GM23338 (cell line): ENCODE data around the gene ZNF391. TPM values are rescaled to one million over a fixed set of nuclear protein-coding genes. Genes with fewer than 3 reads are reported as not detected.
A peak's percentile ranks its signal among the peaks of the same experiment; 100 is the strongest.
"Not testable (repeated sequence)": the region's sequence is repeated elsewhere in the genome, so short reads cannot be mapped to it uniquely, and the experiment has no call there.

Source experiments
- ATAC-seq: fragments of 200-7000 bp; cut with Tn5 transposase; 3 replicates; pipeline ENCODE4 v1.9.1; 2020
- DNase-seq: peaks from one replicate; pipeline ENCODE4 v3.0.0-alpha.2; 2015; ENCODE audit warnings: low spot score
- H2AFZ ChIP-seq: fragments of 200-600 bp; sonication (generic); 2 replicates; pipeline ENCODE4 v1.8.0; 2016; ENCODE audit warnings: antibody characterized with exemption, mild to moderate bottlenecking, moderate library complexity
- H3F3A ChIP-seq: fragments of 200-600 bp; sonication (generic); replicated peaks from 2 replicates; pipeline ENCODE4 v1.8.0; 2017; ENCODE audit warnings: antibody characterized with exemption, mixed run types, low read depth
- H3K27ac ChIP-seq: fragments of 200-600 bp; sonication (generic); 2 replicates; pipeline ENCODE4 v1.6.1; 2016; ENCODE audit warnings: low read depth
- H3K27me3 ChIP-seq: fragments of 200-600 bp; sonication (generic); 2 replicates; pipeline ENCODE4 v1.8.0; 2016; ENCODE audit warnings: mild to moderate bottlenecking, mixed run types, moderate library complexity; ENCODE audit not compliant: insufficient read depth
- H3K36me3 ChIP-seq: fragments of 200-600 bp; sonication (generic); 2 replicates; pipeline ENCODE4 v1.8.0; 2016; ENCODE audit warnings: mild to moderate bottlenecking; ENCODE audit not compliant: insufficient read depth
- H3K4me1 ChIP-seq: fragments of 200-600 bp; sonication (generic); 2 replicates; pipeline ENCODE4 v1.8.0; 2016; ENCODE audit warnings: mild to moderate bottlenecking, moderate library complexity; ENCODE audit not compliant: insufficient read depth
- H3K4me2 ChIP-seq: fragments of 200-600 bp; sonication (generic); 2 replicates; pipeline ENCODE4 v1.7.1; 2017; ENCODE audit warnings: mixed run types
- H3K4me3 ChIP-seq: fragments of 200-600 bp; sonication (generic); 2 replicates; pipeline ENCODE4 v1.6.1; 2016; ENCODE audit warnings: mixed run types
- H3K79me2 ChIP-seq: fragments of 200-600 bp; sonication (generic); replicated peaks from 2 replicates; pipeline ENCODE4 v1.8.0; 2017; ENCODE audit warnings: mild to moderate bottlenecking; ENCODE audit not compliant: insufficient read depth
- H3K9me2 ChIP-seq: fragments of 200-600 bp; sonication (generic); 2 replicates; pipeline ENCODE4 v1.8.0; 2017; ENCODE audit not compliant: insufficient read depth
- H4K20me1 ChIP-seq: fragments of 200-600 bp; sonication (generic); replicated peaks from 2 replicates; pipeline ENCODE4 v1.8.0; 2017; ENCODE audit warnings: mild to moderate bottlenecking; ENCODE audit not compliant: insufficient read depth
- H3K27ac Mint-ChIP-seq: 2 replicates; pipeline ENCODE4 v1.8.0; 2020; ENCODE audit warnings: inconsistent platforms, mild to moderate bottlenecking, moderate library complexity, mixed read lengths
- H3K27me3 Mint-ChIP-seq: 3 replicates; pipeline ENCODE4 v1.8.0; 2022; ENCODE audit warnings: low read depth, mild to moderate bottlenecking, moderate library complexity, mixed read lengths, inconsistent platforms; ENCODE audit not compliant: insufficient read depth, poor library complexity
- H3K36me3 Mint-ChIP-seq: 3 replicates; pipeline ENCODE4 v1.8.0; 2021; ENCODE audit warnings: low read depth, mild to moderate bottlenecking, inconsistent platforms, moderate library complexity, mixed read lengths
- H3K4me1 Mint-ChIP-seq: 3 replicates; pipeline ENCODE4 v1.8.0; 2020; ENCODE audit warnings: mild to moderate bottlenecking, inconsistent platforms, mixed read lengths
- H3K4me3 Mint-ChIP-seq: 3 replicates; pipeline ENCODE4 v1.8.0; 2021; ENCODE audit warnings: moderate library complexity, mild to moderate bottlenecking, inconsistent platforms, mixed read lengths
- H3K9me3 Mint-ChIP-seq: 3 replicates; pipeline ENCODE4 v1.8.0; 2020; ENCODE audit warnings: moderate library complexity, mild to moderate bottlenecking, inconsistent platforms, mixed read lengths
- CREB1 ChIP-seq: fragments of 250-450 bp; sonication (Bioruptor Pico); IDR thresholded peaks from 2 replicates; pipeline ENCODE4 v1.5.0; 2020; ENCODE audit warnings: low read depth, mild to moderate bottlenecking, moderate library complexity
- EZH2phosphoT487 ChIP-seq: fragments of 200-600 bp; sonication (generic); IDR thresholded peaks from one replicate; pipeline ENCODE4 v1.8.1; 2018; ENCODE audit warnings: antibody characterized with exemption; ENCODE audit not compliant: unreplicated experiment
- JUNB ChIP-seq: IDR thresholded peaks from one replicate; pipeline ENCODE4 v1.6.1; 2016; ENCODE audit warnings: antibody characterized with exemption; ENCODE audit not compliant: unreplicated experiment
- NANOG ChIP-seq: IDR thresholded peaks from 2 replicates; pipeline ENCODE4 v1.6.1; 2016; ENCODE audit warnings: antibody characterized with exemption, borderline replicate concordance
- POLR2AphosphoS5 ChIP-seq: IDR thresholded peaks from 2 replicates; pipeline ENCODE4 v1.6.1; 2016; ENCODE audit warnings: antibody characterized with exemption, low read depth
- STAT1 ChIP-seq: IDR thresholded peaks from one replicate; pipeline ENCODE4 v1.6.1; 2016; ENCODE audit warnings: antibody characterized with exemption; ENCODE audit not compliant: unreplicated experiment
- ZNF331 ChIP-seq: fragments of 250-450 bp; sonication (Bioruptor Pico); IDR thresholded peaks from 2 replicates; pipeline ENCODE4 v1.5.0; 2020; ENCODE audit warnings: low read depth, mild to moderate bottlenecking, moderate library complexity
- polyA plus RNA-seq: library from polyadenylated mRNA; unstranded; fragments of >200 nt; fragmentation: Nextera tagmentation; extraction: Ambion mirVana; gene quantifications from 2 replicates; pipeline ENCODE4 v1.2.1, GENCODE V29; 2016
- total RNA-seq: library from RNA; depleted of rRNA; stranded (reverse); fragments of >200 nt; shearing (Covaris generic); gene quantifications from 2 replicates; pipeline ENCODE4 v1.2.3, GENCODE V29; 2014
- TF ChIP-seq, protein P1 (sequence below): IDR thresholded peaks from 2 replicates; pipeline ENCODE4 v1.6.1; 2016; ENCODE audit warnings: antibody characterized with exemption
- TF ChIP-seq, protein P2 (sequence below): IDR thresholded peaks from one replicate; pipeline ENCODE4 v1.6.1; 2018; ENCODE audit warnings: antibody characterized with exemption; ENCODE audit not compliant: unreplicated experiment
- TF ChIP-seq, protein P3 (sequence below), 2 experiments: fragments of 200-600 bp in 1 of 2; sonication (generic) in 1 of 2; conservative IDR thresholded peaks; 2 replicates each; pipeline versions ENCODE4 v1.5.1 to v1.6.1; 2016 to 2017; ENCODE audit warnings: antibody characterized with exemption in 2 of 2, low read depth in 2 of 2, mild to moderate bottlenecking in 2 of 2, moderate library complexity in 1 of 2

The ZNF391 gene
- total and polyA plus RNA-seq, 2 experiments from 2014 or later: 11.4 to 22.5 TPM

GRCh38 chr6:27422651-27423332 lies 34.2 kb downstream of the ZNF391 start:
- H4K20me1 ChIP-seq: no peaks in the 10 kb centered on the region
- H3K4me2 ChIP-seq: peak overlapping the region; percentile 70
- H3K4me3 ChIP-seq: peak overlapping the region; percentile 50
- H3K27me3 ChIP-seq: no peaks in the 10 kb centered on the region
- peak; percentile 77 for TF ChIP-seq CREB1
- TF ChIP-seq, protein P1, sequence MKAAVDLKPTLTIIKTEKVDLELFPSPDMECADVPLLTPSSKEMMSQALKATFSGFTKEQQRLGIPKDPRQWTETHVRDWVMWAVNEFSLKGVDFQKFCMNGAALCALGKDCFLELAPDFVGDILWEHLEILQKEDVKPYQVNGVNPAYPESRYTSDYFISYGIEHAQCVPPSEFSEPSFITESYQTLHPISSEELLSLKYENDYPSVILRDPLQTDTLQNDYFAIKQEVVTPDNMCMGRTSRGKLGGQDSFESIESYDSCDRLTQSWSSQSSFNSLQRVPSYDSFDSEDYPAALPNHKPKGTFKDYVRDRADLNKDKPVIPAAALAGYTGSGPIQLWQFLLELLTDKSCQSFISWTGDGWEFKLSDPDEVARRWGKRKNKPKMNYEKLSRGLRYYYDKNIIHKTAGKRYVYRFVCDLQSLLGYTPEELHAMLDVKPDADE: peak; percentile 94
- no peak for TF ChIP-seq EZH2phosphoT487
- TF ChIP-seq POLR2AphosphoS5: peak; percentile 52
- no peak for TF ChIP-seq JUNB
- TF ChIP-seq NANOG: no peak
- H3K4me1 Mint-ChIP-seq: peaks cover 6% of the 10 kb centered on the region; the same call in 2 of the 3 replicates
- no peak overlapping the region; the same call in 1 of the 2 replicates for H3K27ac Mint-ChIP-seq
- ATAC-seq (peak; percentile 97), DNase-seq (peak; percentile 92)
- peaks cover 6% of the 10 kb centered on the region; the same call in 1 of the 3 replicates for H3K9me3 Mint-ChIP-seq
- H3K27me3 Mint-ChIP-seq: no peaks in the 10 kb centered on the region
- H3K36me3 ChIP-seq: no peaks in the 10 kb centered on the region
- no peaks in the 10 kb centered on the region for H3F3A ChIP-seq
- peak overlapping the region; percentile 97 for H2AFZ ChIP-seq
- no peak overlapping the region for H3K27ac ChIP-seq
- H3K4me1 ChIP-seq: peaks cover 13% of the 10 kb centered on the region
- peak overlapping the region; percentile 63 for H3K4me3 Mint-ChIP-seq
- H3K79me2 ChIP-seq: no peaks in the 10 kb centered on the region
- no peaks in the 10 kb centered on the region for H3K36me3 Mint-ChIP-seq
- H3K9me2 ChIP-seq: peaks cover 6% of the 10 kb centered on the region

- H3K79me2 ChIP-seq, H3K27ac ChIP-seq, H3K27ac Mint-ChIP-seq, DNase-seq, H2AFZ ChIP-seq, H3K27me3 ChIP-seq, H3K27me3 Mint-ChIP-seq, H4K20me1 ChIP-seq, H3K9me3 Mint-ChIP-seq, H3F3A ChIP-seq, H3K36me3 ChIP-seq, H3K4me3 Mint-ChIP-seq, H3K36me3 Mint-ChIP-seq, H3K4me3 ChIP-seq, H3K4me2 ChIP-seq, H3K4me1 Mint-ChIP-seq, ATAC-seq, H3K9me2 ChIP-seq: not testable (repeated sequence)
- H3K4me1 ChIP-seq: peaks cover 13% of the 10 kb centered on the region
Observed at GRCh38 chr6:27424851-27425250, 36.3 kb downstream of the ZNF391 start.

DNA sequence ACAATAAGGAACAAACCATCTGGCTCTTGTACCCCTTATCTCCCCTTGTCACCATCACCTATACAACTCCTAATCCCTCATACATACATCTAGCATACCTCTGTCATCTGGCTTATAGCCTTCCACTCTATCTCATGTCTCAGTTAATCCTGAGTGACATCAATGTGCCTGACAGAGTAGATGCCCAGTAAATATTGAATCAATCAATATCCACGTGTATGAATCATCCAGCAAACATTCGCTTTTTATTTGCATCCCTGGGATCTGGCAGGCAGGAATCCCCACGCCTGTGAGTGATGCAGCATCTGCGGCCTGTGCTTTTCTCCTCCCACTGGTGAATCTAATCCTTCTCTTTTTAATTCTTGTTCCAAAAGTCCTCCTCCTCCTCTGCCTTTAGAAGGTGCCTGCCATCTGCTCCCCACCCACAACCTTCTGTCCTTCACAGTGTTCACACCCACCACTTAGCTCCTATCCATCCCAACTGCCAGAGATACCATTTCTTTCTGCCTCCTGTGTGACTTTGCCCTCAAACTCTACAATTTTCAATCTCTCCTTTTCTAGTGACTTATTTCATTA lies 37.6 kb downstream of the ZNF391 start:
- H3F3A ChIP-seq: no peaks in the 10 kb centered on the region
- no peaks in the 10 kb centered on the region for H3K79me2 ChIP-seq
- Mint-ChIP-seq H3K27me3 (no peaks in the 10 kb centered on the region), H3K36me3 (no peaks in the 10 kb centered on the region), H3K4me3 (no peak overlapping the region), H3K9me3 (peaks cover 6% of the 10 kb centered on the region; the same call in 1 of the 3 replicates), H3K4me1 (peaks cover 6% of the 10 kb centered on the region; the same call in 2 of the 3 replicates), H3K27ac (no peak overlapping the region)
- H3K27ac ChIP-seq: no peak overlapping the region
- no peaks in the 10 kb centered on the region for H4K20me1 ChIP-seq
- H3K4me2 ChIP-seq: no peak overlapping the region
- ATAC-seq (no peak), DNase-seq (no peak)
- no peak overlapping the region for H2AFZ ChIP-seq
- peaks cover 4% of the 10 kb centered on the region; the same call in 1 of the 2 replicates for H3K9me2 ChIP-seq
- H3K4me3 ChIP-seq: no peak overlapping the region
- peaks cover 13% of the 10 kb centered on the region for H3K4me1 ChIP-seq
- no peaks in the 10 kb centered on the region for H3K27me3 ChIP-seq
- no peaks in the 10 kb centered on the region for H3K36me3 ChIP-seq
- TF ChIP-seq ZNF331 (CRISPR knock-in tag) (no peak), NANOG (no peak), JUNB (no peak), CREB1 (no peak), STAT1 (no peak), POLR2AphosphoS5 (no peak)
- TF ChIP-seq, protein P2, sequence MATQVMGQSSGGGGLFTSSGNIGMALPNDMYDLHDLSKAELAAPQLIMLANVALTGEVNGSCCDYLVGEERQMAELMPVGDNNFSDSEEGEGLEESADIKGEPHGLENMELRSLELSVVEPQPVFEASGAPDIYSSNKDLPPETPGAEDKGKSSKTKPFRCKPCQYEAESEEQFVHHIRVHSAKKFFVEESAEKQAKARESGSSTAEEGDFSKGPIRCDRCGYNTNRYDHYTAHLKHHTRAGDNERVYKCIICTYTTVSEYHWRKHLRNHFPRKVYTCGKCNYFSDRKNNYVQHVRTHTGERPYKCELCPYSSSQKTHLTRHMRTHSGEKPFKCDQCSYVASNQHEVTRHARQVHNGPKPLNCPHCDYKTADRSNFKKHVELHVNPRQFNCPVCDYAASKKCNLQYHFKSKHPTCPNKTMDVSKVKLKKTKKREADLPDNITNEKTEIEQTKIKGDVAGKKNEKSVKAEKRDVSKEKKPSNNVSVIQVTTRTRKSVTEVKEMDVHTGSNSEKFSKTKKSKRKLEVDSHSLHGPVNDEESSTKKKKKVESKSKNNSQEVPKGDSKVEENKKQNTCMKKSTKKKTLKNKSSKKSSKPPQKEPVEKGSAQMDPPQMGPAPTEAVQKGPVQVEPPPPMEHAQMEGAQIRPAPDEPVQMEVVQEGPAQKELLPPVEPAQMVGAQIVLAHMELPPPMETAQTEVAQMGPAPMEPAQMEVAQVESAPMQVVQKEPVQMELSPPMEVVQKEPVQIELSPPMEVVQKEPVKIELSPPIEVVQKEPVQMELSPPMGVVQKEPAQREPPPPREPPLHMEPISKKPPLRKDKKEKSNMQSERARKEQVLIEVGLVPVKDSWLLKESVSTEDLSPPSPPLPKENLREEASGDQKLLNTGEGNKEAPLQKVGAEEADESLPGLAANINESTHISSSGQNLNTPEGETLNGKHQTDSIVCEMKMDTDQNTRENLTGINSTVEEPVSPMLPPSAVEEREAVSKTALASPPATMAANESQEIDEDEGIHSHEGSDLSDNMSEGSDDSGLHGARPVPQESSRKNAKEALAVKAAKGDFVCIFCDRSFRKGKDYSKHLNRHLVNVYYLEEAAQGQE: no peak
- TF ChIP-seq, protein P3, sequence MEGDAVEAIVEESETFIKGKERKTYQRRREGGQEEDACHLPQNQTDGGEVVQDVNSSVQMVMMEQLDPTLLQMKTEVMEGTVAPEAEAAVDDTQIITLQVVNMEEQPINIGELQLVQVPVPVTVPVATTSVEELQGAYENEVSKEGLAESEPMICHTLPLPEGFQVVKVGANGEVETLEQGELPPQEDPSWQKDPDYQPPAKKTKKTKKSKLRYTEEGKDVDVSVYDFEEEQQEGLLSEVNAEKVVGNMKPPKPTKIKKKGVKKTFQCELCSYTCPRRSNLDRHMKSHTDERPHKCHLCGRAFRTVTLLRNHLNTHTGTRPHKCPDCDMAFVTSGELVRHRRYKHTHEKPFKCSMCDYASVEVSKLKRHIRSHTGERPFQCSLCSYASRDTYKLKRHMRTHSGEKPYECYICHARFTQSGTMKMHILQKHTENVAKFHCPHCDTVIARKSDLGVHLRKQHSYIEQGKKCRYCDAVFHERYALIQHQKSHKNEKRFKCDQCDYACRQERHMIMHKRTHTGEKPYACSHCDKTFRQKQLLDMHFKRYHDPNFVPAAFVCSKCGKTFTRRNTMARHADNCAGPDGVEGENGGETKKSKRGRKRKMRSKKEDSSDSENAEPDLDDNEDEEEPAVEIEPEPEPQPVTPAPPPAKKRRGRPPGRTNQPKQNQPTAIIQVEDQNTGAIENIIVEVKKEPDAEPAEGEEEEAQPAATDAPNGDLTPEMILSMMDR (conservative IDR thresholded peaks at IDR 0.05; ENCODE audit: low read depth in 2 of 2): no peak
